Epidermal melanocyte (primary cell): ENCODE data around the gene YPEL5.
A peak's percentile ranks its signal among the peaks of the same experiment; 100 is the strongest.
"Not testable (repeated sequence)": the region's sequence is repeated elsewhere in the genome, so short reads cannot be mapped to it uniquely, and the experiment has no call there.

Experiments
- DNase-seq: peaks from one replicate; pipeline ENCODE4 v3.0.0; 2011; ENCODE audit warnings: low spot score; ENCODE audit not compliant: insufficient read length

The YPEL5 gene

GRCh38 chr2:30146337-30147195 lies at the start of gene YPEL5:
TSS of gene YPEL5 (plus strand) at chr2:30147007. CDS start at chr2:30156652, 9,645 bp downstream.
- peak; percentile 88 for DNase-seq

GRCh38 chr2:30098266-30099005 lies 48.4 kb upstream of the YPEL5 start:
- no peak for DNase-seq

GRCh38 chr2:30099366-30099765 lies 47.4 kb upstream of the YPEL5 start:
- DNase-seq = not testable (repeated sequence)

GRCh38 chr2:30100691-30101090 lies 46.1 kb upstream of the YPEL5 start:
- not testable (repeated sequence) for DNase-seq

- no peak for DNase-seq
Measured at GRCh38 chr2:30104307-30104706, 42.5 kb upstream of the YPEL5 start.

- DNase-seq = no peak
Measured at GRCh38 chr2:30105556-30105955, 41.3 kb upstream of the YPEL5 start.

- DNase-seq = no peak
Measured at GRCh38 chr2:30106543-30106942, 40.3 kb upstream of the YPEL5 start.

GRCh38 chr2:30108192-30108591 lies 38.6 kb upstream of the YPEL5 start:
- no peak for DNase-seq

GRCh38 chr2:30108851-30109250 lies 38.0 kb upstream of the YPEL5 start:
- no peak for DNase-seq

- DNase-seq = no peak
Measured at GRCh38 chr2:30109856-30110255, 37.0 kb upstream of the YPEL5 start.

GRCh38 chr2:30110773-30111172 lies 36.0 kb upstream of the YPEL5 start:
- no peak for DNase-seq

- DNase-seq = not testable (repeated sequence)
Measured at GRCh38 chr2:30111186-30111585, 35.6 kb upstream of the YPEL5 start.

- no peak for DNase-seq
Measured at GRCh38 chr2:30112561-30112960, 34.2 kb upstream of the YPEL5 start.

- peak; percentile 64 for DNase-seq
Measured at GRCh38 chr2:30113617-30114293, 33.1 kb upstream of the YPEL5 start.

GRCh38 chr2:30115141-30115980 lies 31.4 kb upstream of the YPEL5 start:
- peak; percentile 82 for DNase-seq

GRCh38 chr2:30115981-30116285 lies 30.9 kb upstream of the YPEL5 start:
- DNase-seq = no peak

GRCh38 chr2:30122362-30122761 lies 24.4 kb upstream of the YPEL5 start:
- DNase-seq = no peak

- no peak for DNase-seq
Measured at GRCh38 chr2:30127016-30127893, 19.6 kb upstream of the YPEL5 start.

- DNase-seq = no peak
Measured at GRCh38 chr2:30134582-30134981, 12.2 kb upstream of the YPEL5 start.

- DNase-seq = peak; percentile 73
Measured at GRCh38 chr2:30135541-30135940, 11.3 kb upstream of the YPEL5 start.
